Stimulated activated CD4-positive, alpha-beta T cell treated with anti-CD3 and anti-CD28 coated beads, Interleukin-12 subunit alpha, Interleukin-12 subunit beta, amount 100 ng/mL, for 24 hours (primary cell): ENCODE measurements around the gene SENP1.

Experiments
- DNase-seq, 2 experiments: peaks; one replicate each; pipeline ENCODE4 v3.0.0-alpha.2; 2020; ENCODE audit warnings: low read depth in 2 of 2

The SENP1 gene

DNA sequence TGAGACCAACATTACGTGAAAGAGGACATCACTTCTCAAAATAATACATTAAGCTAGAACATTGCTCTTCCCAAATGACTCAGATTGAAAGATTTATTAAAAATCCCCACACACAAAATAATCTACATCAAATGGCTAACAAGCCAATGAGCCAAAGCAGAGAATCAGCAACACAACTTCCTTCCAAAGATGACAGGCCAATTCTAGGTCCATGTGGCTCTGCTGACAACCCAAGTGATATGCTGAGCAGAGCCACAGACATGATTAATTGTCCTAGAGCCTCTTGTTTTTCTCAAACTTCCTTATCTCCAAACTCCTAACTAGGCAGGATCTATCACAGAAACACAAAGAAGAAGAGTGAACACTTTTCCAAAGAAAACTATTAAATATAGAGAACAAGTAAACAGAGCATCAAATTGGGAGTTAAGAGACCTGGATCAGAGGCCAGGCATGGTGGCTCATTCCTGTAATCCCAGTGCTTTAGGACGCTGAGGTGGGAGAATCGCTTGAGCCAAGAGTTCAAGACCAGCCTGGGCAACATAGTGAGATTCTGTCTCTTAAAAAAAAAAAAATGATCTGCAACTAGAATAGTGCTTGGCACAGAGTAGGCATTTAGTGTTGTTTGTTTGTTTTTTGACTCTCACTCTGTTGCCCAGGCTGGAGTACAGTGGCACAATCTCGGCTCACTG is 38.5 kb downstream of the SENP1 start:
- DNase-seq = no peak

DNA sequence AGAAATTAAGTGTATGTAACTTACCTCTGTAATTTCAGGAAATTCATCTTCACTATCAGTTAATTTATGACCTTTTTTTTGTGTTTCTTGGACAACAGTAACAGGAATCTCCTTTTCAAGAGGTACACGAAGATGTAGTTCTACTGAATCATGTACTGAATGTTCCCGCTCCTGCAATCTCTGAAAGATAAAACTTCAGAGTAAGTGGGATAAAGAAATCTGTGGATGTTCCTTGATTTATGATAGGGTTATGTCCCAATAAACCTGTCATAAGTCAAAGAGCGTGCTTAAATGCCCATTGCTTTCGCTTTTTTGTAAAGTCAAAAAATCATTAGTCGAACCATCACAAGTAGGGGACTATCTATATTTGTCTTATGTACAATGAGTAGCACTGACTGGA is 40.8 kb downstream of the SENP1 start:
- DNase-seq = no peak

DNA sequence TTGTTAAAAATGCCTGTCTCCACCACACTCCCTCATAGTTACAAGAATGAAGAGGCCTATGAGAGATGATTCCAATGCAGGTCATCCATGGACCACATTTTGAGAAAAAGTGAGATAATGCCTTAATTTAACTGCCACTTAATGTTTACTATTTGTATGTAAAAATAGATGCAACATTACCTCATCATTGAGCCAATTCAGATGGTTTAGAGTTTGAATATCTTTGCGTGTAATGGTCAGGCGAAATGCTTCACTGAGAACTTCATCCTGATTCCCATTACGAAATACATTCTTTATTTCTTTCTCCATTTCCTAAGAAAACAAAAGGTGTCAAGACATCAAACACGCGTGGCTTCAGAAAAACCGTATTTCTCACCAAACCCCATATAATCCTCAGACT is 42.3 kb downstream of the SENP1 start:
- no peak for DNase-seq

DNA sequence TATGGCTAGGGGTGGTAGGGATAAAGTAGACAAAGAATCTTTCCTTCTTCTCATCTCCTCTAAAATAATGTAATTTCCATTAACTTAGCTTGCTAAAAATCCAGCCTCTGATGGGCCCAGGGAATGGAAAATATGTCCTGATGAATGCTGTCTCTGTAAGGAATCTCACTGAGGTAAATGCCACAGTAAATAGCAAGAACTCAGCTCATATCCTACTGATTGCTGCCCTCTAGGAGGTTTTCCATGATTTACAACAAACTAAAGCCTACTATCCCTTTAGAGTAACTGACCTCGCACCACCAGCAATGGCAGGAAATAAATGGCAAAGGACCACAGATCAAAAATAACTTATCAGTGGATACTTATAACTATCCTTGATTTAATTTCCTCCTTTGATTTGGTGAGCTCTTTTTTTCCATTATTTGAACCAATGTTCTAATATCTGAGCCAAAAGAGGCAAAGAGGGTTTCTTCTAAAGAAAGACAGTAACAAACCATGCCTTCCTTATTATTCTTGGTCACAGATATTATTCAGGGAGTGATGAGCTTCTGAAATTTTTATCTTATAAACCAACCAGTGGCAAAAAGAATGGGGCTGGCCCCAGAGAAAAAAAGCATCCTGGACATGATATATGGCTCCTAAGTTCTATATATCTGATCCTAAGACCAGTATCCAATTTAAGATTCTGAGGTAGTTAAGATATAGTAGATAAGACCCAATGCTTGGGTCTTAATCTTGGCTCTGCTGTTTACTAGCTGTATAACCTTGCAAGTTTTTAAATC is 43.8 kb downstream of the SENP1 start:
- no peak for DNase-seq

DNA sequence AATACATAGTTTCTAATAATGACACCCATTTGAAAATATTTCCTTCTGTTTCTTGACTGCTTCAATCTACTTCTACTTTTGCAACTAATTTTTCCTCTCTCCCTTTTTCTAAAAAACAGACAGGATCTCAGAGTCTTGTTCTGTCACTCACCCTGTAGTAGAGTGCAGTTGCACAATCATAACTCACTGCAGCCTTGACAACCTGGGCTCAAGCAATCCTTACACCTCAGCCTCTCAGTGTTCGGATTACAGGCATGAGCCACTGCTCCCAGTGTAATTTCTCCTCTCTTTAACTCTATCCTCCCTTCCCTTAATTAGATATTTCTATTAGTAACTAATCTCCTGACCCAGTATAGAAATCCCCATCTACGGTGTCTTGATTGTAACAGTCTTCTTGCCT is 45.4 kb downstream of the SENP1 start:
- DNase-seq = no peak

DNA sequence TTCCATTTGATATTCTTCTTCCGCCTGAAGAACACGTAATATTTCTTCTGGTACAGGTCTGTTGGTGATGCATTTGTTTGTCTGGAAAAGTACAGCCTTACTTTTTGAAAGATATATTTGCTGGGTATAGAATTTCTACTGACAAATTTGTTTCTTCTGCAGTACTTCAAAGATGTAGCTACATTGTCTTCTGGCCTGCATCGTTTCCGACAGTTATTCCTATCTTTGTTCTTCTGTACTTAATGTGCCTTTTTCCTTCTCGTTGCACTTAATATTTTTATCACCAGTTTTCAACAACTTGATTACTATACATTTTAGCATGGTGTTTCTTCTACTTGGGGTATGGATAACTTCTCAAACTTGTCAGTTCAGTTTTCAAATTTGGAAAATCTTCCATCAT is 47.1 kb downstream of the SENP1 start:
- DNase-seq = no peak

DNA sequence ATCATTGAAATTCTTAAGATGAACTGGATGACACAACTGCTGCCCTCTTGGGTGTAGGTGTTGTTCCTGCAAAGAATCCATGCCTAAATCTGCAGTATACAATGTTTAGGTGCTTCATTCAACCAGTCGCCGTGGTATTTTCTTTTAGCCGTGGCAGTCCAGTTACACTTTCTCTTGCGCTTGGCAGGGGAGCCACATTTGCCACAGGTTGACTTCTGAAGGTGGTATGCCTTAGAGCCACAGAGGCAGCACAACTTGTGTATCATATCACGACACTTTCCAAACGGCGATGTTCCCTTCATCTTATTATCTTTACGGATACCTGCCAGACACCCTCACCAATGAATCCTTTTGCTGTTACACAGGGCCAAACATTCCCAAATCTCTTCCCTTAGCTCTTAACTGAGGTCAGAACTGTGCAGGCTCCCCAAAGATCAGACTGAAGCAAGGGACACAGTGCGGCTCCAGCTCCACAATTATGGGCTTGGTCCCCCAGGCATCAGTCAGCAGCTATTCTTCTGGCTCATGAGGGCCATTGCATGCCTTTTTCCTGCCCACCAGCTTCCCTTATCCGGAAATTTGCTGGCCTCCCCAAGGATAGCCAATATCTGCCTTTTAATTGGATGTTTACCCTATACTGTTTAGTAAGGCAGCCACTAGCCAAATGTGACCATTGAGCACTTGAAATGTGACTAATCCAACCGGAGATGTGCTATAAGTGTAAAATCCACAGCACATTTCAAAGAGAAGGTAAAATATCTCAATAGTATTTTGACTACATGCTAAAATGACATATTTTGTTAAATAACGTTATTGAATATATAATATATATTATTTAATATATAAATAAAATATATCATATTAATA is 50.7 kb downstream of the SENP1 start:
- DNase-seq = no peak

DNA sequence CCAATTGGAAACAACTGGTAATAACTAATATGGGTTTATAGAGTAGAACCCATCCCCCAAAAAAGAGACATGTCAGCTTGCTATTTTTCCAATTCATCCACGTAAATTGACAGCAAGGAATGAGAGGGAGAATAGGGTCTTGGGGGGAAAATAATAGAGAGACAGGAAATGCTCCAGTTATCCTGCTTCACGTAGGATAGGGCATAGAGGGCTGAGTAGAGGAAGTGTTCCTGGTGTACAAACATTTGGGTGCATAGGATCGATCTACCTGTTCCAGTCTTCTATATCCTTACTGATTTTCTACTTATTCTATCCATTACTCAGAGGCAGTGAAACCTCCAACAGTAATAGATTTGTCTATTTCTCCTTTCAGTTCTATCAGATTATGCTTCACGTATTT is 52.0 kb downstream of the SENP1 start:
- DNase-seq = no peak

DNA sequence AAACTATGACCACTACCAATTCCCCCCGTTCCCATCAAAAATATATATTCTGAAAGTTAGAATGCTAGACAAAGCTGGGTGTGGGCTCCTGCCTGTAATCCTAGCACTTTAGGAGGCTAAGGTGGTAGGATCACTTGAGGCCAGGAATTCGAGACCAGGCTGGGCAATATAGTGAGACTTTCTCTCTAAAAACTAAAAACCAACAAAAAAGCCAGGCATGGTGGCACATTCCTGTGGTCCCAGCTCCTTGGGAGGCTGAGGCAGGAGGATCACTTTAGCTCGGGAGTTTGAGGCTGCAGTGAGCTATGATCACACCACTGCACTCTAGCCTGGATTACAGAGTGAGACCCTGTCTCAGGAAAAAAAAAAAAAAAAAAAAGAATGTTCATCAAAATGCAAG is 52.8 kb downstream of the SENP1 start:
- DNase-seq = no peak

DNA sequence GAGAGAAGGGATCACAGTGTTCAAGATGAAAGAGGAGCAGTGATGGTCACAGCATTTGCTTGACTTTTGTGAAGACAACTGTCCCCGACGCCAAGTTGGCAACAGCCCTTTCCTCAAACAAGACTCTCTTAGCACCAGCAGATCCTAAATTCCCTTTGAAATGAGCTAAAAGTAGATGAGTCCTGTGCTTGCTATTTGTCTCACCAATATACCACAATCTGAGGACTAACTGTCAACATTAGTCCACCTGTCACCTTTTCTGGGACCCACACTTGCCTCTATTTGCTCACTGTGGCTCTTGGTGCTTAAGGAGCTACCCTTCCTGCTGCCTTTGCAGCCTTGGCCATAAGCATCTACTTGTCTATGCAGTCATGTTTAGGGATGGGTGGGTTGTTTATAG is 54.2 kb downstream of the SENP1 start:
- DNase-seq = no peak

DNA sequence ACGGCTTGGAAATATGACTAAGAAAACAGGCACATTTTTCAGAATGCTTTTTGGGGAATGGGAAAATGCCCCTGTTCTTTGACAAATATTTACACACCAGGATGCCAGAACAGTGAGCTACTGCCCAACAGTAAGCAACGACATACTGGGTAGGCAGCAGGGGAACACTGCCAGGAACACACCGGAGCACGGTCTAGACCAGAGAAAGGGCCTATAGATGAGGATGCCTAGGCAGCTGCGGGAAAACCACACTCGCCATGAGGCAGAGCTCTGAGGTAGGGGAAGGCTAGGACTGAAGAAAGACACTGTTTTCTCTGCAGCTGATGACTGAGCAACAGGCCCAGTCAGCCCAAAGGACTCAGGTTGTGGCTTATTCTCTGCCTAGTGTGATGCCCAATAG is 55.7 kb downstream of the SENP1 start:
- DNase-seq = no peak

DNA sequence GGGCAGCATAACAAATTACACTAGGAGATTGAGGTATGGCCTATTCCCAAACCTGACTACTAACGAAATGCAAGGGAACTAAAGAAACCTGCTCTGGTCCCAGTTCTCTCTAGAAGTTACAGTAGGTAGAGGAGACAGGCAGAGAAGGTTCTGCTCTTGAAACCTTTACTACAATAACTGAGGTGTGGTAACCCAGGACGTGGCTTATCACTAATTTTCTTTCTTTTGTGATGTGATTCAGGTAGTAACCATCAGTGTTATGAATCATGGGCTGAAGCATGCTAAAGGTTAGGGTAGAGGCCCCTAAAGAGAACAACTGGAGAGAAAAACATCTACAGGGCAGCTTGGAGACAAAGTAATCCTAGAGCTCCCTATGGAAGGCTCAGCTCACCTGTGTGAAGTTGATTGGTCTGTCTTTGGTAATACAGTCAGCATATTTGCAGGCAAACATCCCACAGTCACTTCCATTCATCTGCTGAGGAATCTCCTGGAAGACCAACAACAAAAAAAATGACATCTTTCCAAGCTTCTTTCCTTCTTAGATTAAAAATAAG is 59.8 kb downstream of the SENP1 start:
- no peak for DNase-seq

DNA sequence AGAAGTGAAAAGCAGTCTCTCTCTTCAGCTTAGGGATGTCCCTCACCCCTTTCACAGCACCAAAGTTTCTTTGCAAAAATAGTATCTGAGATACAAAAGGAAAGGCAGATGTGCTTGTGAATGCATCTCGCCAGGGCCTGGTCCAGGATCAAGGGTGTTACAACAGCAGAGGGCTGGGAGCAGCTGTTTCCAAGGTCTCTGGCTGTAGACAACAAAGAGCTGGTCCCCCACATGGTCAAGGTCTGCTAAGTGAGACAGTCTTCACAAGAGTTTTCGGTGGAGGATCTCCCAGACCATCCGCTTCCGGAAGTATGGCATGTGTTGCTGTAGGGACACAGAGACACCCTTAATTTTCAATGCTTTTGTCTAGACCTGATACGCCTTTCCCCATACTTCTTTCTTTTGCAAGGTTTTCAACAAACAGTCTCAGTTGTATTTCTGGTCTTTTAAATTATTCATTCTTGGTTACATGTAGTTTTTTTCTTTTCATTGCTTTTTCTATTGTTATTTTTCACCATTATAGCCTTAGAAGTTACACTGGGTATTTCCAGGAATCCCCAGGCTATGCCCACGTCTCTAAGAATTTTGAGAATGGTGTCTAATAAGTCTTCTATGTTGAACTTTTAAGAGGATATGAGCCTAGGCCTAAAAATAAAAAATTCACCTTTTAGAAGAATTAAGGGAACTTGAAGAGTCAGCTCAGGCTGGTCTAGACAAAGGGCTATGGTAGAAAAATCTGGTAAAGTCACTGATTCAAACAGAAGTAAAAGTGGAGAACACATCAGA is 60.6 kb downstream of the SENP1 start:
- DNase-seq = no peak

DNA sequence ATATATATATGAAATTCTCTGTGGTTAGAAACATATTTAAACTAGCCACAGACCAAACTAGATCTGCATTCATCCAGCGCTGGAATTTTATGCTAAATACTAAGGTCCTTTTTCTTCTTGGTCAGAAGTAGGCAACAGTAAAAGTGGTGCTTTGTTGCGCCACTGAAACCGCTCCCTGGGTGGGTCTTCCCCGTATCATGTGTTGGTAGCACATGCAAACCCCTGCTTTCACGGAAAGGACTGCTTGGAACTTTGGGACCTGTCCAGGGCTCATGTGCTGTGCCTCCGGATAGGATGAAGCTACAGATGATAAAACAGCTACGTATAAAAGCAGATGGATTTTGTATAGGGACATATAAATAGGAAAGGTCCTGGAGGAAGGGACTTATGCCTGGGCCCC is 61.5 kb downstream of the SENP1 start:
- no peak for DNase-seq

DNA sequence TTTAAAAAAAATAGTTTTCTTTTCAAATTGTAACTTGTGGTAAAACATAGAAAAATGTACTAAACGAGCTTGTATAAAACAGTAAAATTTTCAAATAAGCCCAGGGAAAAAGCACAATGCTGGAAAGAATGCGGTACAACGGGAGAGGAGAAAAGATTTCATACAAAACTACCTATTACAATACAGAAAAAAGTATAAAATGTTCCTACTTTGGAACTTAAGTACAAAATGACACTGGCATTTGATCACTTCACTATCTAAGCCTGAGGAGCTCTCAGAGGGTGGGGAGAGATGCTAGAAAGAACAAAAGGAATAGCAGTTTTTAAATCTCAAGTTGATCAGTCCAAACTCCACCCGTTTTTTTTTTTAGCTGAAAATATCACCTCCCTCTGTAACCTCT is 62.1 kb downstream of the SENP1 start:
- no peak for DNase-seq

DNA sequence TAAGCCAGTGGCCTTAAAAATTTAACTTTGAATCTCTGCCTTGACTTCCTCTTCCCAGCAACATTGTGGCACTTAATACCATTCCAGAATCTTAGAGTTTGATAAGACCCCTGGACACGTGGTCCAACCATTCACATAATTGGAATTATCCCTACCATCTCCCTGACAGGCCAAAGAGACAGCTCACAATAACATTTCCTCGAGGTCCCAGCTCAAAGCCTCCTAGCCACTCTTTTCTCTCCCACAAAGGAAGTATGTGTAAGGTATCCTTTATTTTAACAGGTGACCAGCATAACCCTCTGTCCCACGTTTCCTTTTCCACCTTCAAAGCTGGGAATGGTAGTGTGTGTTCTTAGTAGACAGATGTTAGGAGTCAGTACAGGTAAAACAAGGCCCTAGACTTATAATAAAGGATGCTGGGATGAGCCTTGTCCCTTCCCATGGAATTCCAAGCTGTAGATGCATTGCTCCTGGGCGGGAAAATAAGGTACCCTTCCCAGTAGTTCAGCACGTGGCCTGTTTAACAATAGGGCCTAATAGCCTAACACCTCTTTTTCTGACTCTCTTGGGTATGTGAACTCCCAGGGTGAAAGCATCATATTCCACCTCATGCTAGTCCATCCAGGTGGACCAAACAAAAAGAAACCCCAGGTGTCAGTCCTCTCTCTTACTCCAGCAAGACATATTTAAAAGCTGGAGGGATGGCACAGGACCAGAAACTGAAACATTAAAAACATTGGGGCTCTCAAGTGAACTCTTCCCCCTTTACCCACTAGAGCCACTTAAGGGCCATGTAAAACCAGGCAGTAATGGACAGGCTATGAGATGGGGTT is 64.1 kb downstream of the SENP1 start:
- no peak for DNase-seq

DNA sequence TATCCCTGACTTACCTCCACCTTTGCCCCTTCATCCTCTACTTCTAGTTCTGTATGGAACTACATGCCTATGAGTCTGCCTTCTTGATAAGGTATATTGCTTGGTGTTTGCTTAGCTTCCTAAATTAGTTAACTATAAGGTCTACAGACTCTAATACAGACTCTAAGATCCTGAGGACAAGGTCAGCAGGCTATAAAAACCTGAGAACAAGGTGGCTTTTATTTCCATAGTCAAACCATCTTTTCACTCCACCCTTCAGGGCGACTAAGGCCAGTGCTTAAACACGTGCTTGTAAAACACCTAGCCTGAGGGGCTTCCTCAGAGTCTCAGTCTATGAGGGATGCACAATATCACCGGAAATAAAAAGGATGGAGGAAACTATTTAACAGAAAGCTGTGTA is 65.5 kb downstream of the SENP1 start:
- DNase-seq = no peak

DNA sequence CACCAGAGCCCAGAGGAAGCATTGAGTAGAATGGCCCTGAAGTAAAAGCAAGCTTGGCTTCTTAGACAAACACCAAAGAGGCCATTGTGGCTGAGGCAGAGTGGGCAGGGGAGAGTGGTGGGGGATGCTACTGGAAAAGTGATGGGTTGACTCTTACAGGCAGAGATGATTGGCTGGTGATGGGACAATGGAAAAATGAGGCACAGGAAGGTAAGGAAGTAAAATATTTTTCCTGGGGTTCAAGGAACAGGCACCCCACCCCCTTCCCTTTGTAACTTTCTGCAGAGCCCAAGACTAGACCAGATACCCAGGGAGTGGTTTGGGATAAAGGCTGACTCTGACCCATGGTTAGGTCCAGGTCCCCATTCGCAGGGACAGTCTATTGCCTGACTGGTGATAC is 66.7 kb downstream of the SENP1 start:
- no peak for DNase-seq

DNA sequence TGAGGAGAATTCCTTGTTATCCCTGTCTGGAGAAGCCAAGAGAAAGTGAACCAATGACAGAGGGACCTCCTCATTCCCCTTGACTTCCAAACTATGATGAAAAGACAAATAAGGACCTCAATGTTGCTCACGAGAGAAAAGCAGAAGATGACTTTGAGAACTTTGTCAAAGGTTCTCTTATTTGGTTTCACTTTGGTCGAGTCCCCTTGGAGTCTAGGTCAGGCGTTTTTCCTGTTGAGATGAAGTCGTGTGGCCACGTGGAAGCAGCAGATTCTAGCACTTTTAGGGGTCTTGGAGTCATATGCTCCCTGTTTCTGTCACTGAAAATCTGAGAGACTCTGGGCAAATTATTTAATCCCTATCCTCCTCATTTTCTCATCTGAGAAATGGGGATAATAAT is 67.8 kb downstream of the SENP1 start:
- DNase-seq = no peak

DNA sequence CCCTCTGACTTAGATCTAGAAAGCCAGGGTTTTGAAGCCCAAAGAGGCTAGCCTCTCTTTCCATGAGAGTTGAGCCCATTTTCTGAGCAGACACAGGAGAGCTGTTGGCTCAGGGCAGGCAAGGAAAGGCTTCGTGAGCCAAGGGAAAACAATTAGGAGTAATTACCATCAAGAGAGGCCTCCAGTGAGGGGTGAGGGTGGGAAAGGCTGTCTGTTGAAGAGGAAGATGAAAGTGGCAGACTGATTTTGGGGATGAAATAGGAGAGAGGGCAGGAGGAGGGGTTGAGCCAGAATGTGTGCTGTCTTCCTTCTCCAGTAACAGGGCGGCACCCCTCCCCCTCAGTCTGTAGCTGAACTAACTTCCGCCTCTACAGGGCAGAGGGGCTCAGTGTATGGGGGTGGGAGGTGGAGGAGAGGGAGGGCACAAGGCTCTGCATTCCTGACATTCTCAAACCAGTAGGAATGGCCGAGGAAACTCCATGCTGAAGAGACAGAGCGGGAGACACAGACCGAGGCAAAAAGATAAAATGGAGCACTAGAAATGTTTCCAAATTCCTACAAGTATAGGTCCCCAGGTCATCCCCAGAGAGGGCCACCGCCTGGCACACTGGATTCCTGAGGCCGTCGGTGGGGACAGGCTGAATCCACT is 68.5 kb downstream of the SENP1 start:
- DNase-seq = no peak
